PC-3 (cell line): ENCODE results near the gene BCAN. TPM values are rescaled to one million over a fixed set of nuclear protein-coding genes. Genes with fewer than 3 reads are reported as not detected.

Experiments used
- ATAC-seq: fragments of 200-7000 bp; cut with Tn5 transposase; 2 replicates; pipeline ENCODE4 v1.9.1; 2020; ENCODE audit warnings: mild to moderate bottlenecking, moderate library complexity
- BruUV-seq: library from RNA; stranded (reverse); fragments of 400-500 nt; replicated peaks from 2 replicates; lab custom pipeline; 2021; lab: Mats Ljungman, UMichigan
- CTCF ChIA-PET: fragments of 300-600 bp; sonication (Branson Sonifier 250); formaldehyde crosslinking; loops from one replicate; lab custom pipeline; 2022; ENCODE audit warnings: antibody characterized with exemption; lab: Charles Lee
- POLR2A ChIA-PET: fragments of 300-600 bp; sonication (Branson Sonifier 250); formaldehyde crosslinking; loops from one replicate; lab custom pipeline; 2022; ENCODE audit warnings: antibody characterized with exemption; ENCODE audit not compliant: unreplicated experiment; lab: Charles Lee
- DNase-seq: peaks from one replicate; pipeline ENCODE4 v3.0.0-alpha.2; 2015
- H2AFZ ChIP-seq: fragments of 300-600 bp; sonication (generic); 2 replicates; pipeline ENCODE4 v1.6.0; 2016; ENCODE audit warnings: antibody characterized with exemption, low read length
- H3F3A ChIP-seq: fragments of 300-600 bp; sonication (generic); one replicate; pipeline ENCODE4 v1.6.0; 2017; ENCODE audit warnings: antibody characterized with exemption, low read length, control low read depth, mild to moderate bottlenecking; ENCODE audit not compliant: unreplicated experiment
- H3K27ac ChIP-seq: fragments of 300-600 bp; sonication (generic); 2 replicates; pipeline ENCODE4 v1.5.1; 2016; ENCODE audit warnings: mild to moderate bottlenecking, low read length
- H3K27me3 ChIP-seq: fragments of 300-600 bp; sonication (generic); 2 replicates; pipeline ENCODE4 v1.6.1; 2016; ENCODE audit warnings: low read length, mixed read lengths
- H3K36me3 ChIP-seq: fragments of 300-600 bp; sonication (generic); 2 replicates; pipeline ENCODE4 v1.6.1; 2016; ENCODE audit warnings: low read depth, mixed run types, low read length, mixed read lengths
- H3K4me1 ChIP-seq: fragments of 300-600 bp; sonication (generic); 2 replicates; pipeline ENCODE4 v1.5.1; 2016; ENCODE audit warnings: low read length; ENCODE audit not compliant: insufficient read depth
- H3K4me2 ChIP-seq: fragments of 300-600 bp; sonication (generic); 2 replicates; pipeline ENCODE4 v1.6.0; 2016; ENCODE audit warnings: low read length
- H3K4me3 ChIP-seq: fragments of 300-600 bp; sonication (generic); 2 replicates; pipeline ENCODE4 v1.5.1; 2016; ENCODE audit warnings: mild to moderate bottlenecking, low read length, mixed read lengths
- H3K79me2 ChIP-seq: fragments of 300-600 bp; sonication (generic); 2 replicates; pipeline ENCODE4 v1.6.1; 2017; ENCODE audit warnings: low read length, mixed read lengths
- H3K9ac ChIP-seq: fragments of 300-600 bp; sonication (generic); 2 replicates; pipeline ENCODE4 v1.6.0; 2016; ENCODE audit warnings: mild to moderate bottlenecking, low read length
- H3K9me2 ChIP-seq: fragments of 300-600 bp; sonication (generic); replicated peaks from 2 replicates; pipeline ENCODE4 v1.6.1; 2016; ENCODE audit warnings: mixed run types, low read length, mixed read lengths
- H3K9me3 ChIP-seq: fragments of 300-600 bp; sonication (generic); 2 replicates; pipeline ENCODE4 v1.6.1; 2016; ENCODE audit warnings: low read length, mixed read lengths
- H4K20me1 ChIP-seq: fragments of 300-600 bp; sonication (generic); 2 replicates; pipeline ENCODE4 v1.6.1; 2016; ENCODE audit warnings: low read length, mixed read lengths
- EZH2 ChIP-seq: fragments of 300-600 bp; sonication (generic); IDR thresholded peaks from one replicate; pipeline ENCODE4 v1.6.1; 2017; ENCODE audit warnings: antibody characterized with exemption, mild to moderate bottlenecking, low read length; ENCODE audit not compliant: unreplicated experiment
- EZH2phosphoT487 ChIP-seq: fragments of 300-600 bp; sonication (generic); IDR thresholded peaks from 2 replicates; pipeline ENCODE4 v1.6.1; 2018; ENCODE audit warnings: mild to moderate bottlenecking, antibody characterized with exemption, low read length, borderline replicate concordance
- intact Hi-C: fragments of 100-400 bp; cut with micrococcal nuclease; formaldehyde crosslinking; loops from 2 replicates; pipeline ENCODE4 v1.9.0; 2023
- total RNA-seq: library from RNA; depleted of rRNA; stranded (reverse); fragments of >200 nt; gene quantifications from 2 replicates; pipeline ENCODE4 v1.2.3, GENCODE V29; 2014
- TF ChIP-seq, protein P1 (sequence below): fragments of 300-600 bp; sonication (generic); conservative IDR thresholded peaks from 2 replicates; pipeline ENCODE4 v1.5.1; 2017; ENCODE audit warnings: antibody characterized with exemption, low read depth, mild to moderate bottlenecking, low read length

BCAN gene
- total RNA-seq, 1 experiment from 2014 or later: not detected

DNA sequence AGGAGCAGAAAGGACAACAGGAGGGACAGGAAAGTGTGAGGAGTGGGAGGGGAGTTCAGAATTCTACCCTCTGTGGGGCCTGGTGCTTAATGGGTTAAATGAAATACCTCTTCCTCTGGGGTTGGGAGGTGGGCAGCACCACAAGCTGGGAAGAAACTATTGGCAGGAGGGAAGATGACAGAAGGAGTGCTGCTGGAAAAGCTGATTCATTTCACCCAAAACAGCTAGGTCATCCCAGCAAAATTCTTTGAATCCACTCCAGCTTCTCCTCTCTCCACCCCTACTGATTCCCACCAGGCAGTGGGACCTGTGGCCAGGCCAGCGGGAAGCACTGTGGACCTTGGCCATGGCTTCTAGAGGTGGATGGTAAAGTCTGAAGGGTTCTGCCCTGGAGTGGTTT, 12.8 kb downstream of the BCAN start:
- Histone ChIP-seq H3K9me2 (no peaks in the 10 kb centered on the region), H2AFZ (no peak overlapping the region), H3K9me3 (no peaks in the 10 kb centered on the region), H3K4me1 (peaks cover 17% of the 10 kb centered on the region), H3K27ac (no peak overlapping the region), H3K4me3 (no peak overlapping the region), H3K79me2 (0 out of 2 replicates have a peak, but pooled peaks cover 6% of the 10 kb centered on the region), H3K4me2 (no peak overlapping the region), H3K9ac (no peak overlapping the region), H3K36me3 (no peaks in the 10 kb centered on the region), H3F3A (no peaks in the 10 kb centered on the region), H3K27me3 (0 out of 2 replicates have a peak, but pooled peaks cover 3% of the 10 kb centered on the region), H4K20me1 (no peaks in the 10 kb centered on the region)
- ChIA-PET POLR2A (no interaction called here), CTCF (interaction anchor here (1.8 kb wide), 1 partner anchor 27 kb away, joined by 6 read pairs; no protein-coding TSS in a partner anchor)
- no TSS peak for BruUV-seq
- DNase-seq: no peak
- TF ChIP-seq EZH2: no peak
- TF ChIP-seq, protein P1, sequence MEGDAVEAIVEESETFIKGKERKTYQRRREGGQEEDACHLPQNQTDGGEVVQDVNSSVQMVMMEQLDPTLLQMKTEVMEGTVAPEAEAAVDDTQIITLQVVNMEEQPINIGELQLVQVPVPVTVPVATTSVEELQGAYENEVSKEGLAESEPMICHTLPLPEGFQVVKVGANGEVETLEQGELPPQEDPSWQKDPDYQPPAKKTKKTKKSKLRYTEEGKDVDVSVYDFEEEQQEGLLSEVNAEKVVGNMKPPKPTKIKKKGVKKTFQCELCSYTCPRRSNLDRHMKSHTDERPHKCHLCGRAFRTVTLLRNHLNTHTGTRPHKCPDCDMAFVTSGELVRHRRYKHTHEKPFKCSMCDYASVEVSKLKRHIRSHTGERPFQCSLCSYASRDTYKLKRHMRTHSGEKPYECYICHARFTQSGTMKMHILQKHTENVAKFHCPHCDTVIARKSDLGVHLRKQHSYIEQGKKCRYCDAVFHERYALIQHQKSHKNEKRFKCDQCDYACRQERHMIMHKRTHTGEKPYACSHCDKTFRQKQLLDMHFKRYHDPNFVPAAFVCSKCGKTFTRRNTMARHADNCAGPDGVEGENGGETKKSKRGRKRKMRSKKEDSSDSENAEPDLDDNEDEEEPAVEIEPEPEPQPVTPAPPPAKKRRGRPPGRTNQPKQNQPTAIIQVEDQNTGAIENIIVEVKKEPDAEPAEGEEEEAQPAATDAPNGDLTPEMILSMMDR: no peak
- no peak for TF ChIP-seq EZH2phosphoT487
- ATAC-seq: no peak
- intact Hi-C loops: no loop called here

DNA sequence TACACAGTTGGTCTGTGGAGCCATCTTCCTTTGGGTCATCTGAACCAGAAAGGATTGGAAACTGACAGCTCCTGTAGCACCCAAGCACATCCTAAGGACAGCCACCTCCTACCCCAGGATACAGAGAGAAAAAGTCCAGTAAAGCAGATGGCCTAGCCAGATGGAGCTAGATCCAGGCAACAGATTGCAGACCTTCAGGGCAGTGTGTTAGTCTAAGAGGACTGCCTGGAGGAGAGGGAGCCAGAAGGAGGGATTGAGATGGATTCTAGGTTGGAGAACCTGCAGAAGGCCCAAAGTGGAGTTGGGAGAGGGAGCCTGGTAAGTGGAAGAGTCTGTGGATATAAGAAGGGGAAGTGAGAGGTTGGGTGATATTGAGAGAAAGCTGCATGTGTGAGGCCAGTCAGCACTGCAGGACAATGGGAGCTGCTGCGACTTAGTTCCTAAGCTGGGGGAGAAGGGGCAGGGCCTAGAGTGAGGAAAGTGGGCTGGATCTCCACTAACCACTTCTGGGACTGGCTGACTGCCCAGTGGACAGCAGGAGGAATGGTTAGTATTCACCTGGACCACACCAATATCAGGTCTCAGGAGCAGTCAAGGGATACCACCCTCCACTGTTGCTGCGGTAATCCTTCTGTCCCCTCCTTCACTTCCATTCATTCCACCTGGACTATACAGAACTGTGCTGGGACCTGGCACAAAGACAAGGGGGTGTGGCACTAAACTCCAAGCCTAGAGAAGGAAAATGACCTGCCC, 13.4 kb downstream of the BCAN start:
- peaks cover 21% of the 10 kb centered on the region for H3K4me1 ChIP-seq

More for the DNA sequence above, 13.4 kb downstream of the BCAN start:
- Histone ChIP-seq H2AFZ (no peak overlapping the region), H3K27ac (no peak overlapping the region), H3K36me3 (no peaks in the 10 kb centered on the region), H3K4me3 (no peak overlapping the region), H3K9ac (no peak overlapping the region), H3K79me2 (0 out of 2 replicates have a peak, but pooled peaks cover 7% of the 10 kb centered on the region), H3K27me3 (0 out of 2 replicates have a peak, but pooled peaks cover 3% of the 10 kb centered on the region), H3K9me3 (no peaks in the 10 kb centered on the region), H3K4me2 (no peak overlapping the region), H4K20me1 (no peaks in the 10 kb centered on the region), H3F3A (no peaks in the 10 kb centered on the region), H3K9me2 (no peaks in the 10 kb centered on the region)
- DNase-seq: no peak
- intact Hi-C loops: no loop called here
- ChIA-PET POLR2A (no interaction called here), CTCF (interaction anchor here (0.7 to 1.8 kb wide), 3 partner anchors 28 to 50 kb away, joined by 3 to 6 read pairs (median 3); partner anchors contain the start of gene CRABP2)
- no peak for TF ChIP-seq EZH2
- TF ChIP-seq EZH2phosphoT487: no peak
- TF ChIP-seq, protein P1: no peak
- ATAC-seq: no peak
- BruUV-seq: no TSS peak
